Mesendoderm (in vitro differentiated cells): ENCODE results near the gene TEX26.
A peak's percentile ranks its signal among the peaks of the same experiment; 100 is the strongest.

Experiments used
- DNase-seq: peaks from one replicate; pipeline ENCODE4 v3.0.0; 2013
- H2AK5ac ChIP-seq: 2 replicates; pipeline ENCODE4 v1.6.1; 2013; ENCODE audit warnings: low read length, inconsistent platforms
- H2BK120ac ChIP-seq: 2 replicates; pipeline ENCODE4 v1.6.1; 2013; ENCODE audit warnings: low read depth, mild to moderate bottlenecking, low read length, moderate library complexity, mixed read lengths
- H2BK15ac ChIP-seq: replicated peaks from 2 replicates; pipeline ENCODE4 v1.6.1; 2013; ENCODE audit warnings: low read depth, mild to moderate bottlenecking, moderate library complexity
- H2BK5ac ChIP-seq: 2 replicates; pipeline ENCODE4 v1.6.1; 2013; ENCODE audit warnings: low read length, inconsistent platforms
- H3K18ac ChIP-seq: 2 replicates; pipeline ENCODE4 v1.6.1; 2013; ENCODE audit warnings: mild to moderate bottlenecking, low read length, mixed read lengths
- H3K23ac ChIP-seq: one replicate; pipeline ENCODE4 v1.6.1; 2013; ENCODE audit warnings: low read length
- H3K27ac ChIP-seq: 2 replicates; pipeline ENCODE4 v1.5.1; 2013; ENCODE audit warnings: low read depth, mild to moderate bottlenecking, inconsistent platforms, low read length, moderate library complexity
- H3K27me3 ChIP-seq: 2 replicates; pipeline ENCODE4 v1.6.1; 2013; ENCODE audit warnings: low read length, control low read depth, mild to moderate bottlenecking, inconsistent platforms; ENCODE audit not compliant: insufficient read depth, poor library complexity
- H3K36me3 ChIP-seq: 2 replicates; pipeline ENCODE4 v1.6.1; 2013; ENCODE audit warnings: low read length, inconsistent platforms; ENCODE audit not compliant: control insufficient read depth, insufficient read depth
- H3K4ac ChIP-seq: one replicate; pipeline ENCODE4 v1.6.1; 2013; ENCODE audit warnings: low read depth, mild to moderate bottlenecking, low read length, moderate library complexity
- H3K4me1 ChIP-seq: 2 replicates; pipeline ENCODE4 v1.6.1; 2013; ENCODE audit warnings: low read depth, low read length, inconsistent platforms; ENCODE audit not compliant: control insufficient read depth
- H3K4me2 ChIP-seq: 2 replicates; pipeline ENCODE4 v1.6.1; 2013; ENCODE audit warnings: low read length
- H3K4me3 ChIP-seq: 2 replicates; pipeline ENCODE4 v1.5.1; 2013; ENCODE audit warnings: mild to moderate bottlenecking, low read length
- H3K56ac ChIP-seq: one replicate; pipeline ENCODE4 v1.6.1; 2013; ENCODE audit warnings: low read length
- H3K79me1 ChIP-seq: 2 replicates; pipeline ENCODE4 v1.6.1; 2013; ENCODE audit warnings: low read length, inconsistent platforms
- H3K79me2 ChIP-seq: 2 replicates; pipeline ENCODE4 v1.6.1; 2013; ENCODE audit warnings: mild to moderate bottlenecking, low read length; ENCODE audit not compliant: control insufficient read depth, insufficient read depth
- H3K9ac ChIP-seq: 2 replicates; pipeline ENCODE4 v1.6.1; 2013; ENCODE audit warnings: low read length, inconsistent platforms
- H4K5ac ChIP-seq: one replicate; pipeline ENCODE4 v1.6.1; 2013; ENCODE audit warnings: low read length
- H4K8ac ChIP-seq: one replicate; pipeline ENCODE4 v1.6.1; 2013; ENCODE audit warnings: low read depth, mild to moderate bottlenecking, control low read depth, low read length, moderate library complexity
- WGBS: extraction: QIAGEN DNeasy Blood & Tissue Kit; methylation state at CpG from one replicate; pipeline ENCODE4 v1.1.7; 2013; ENCODE audit warnings: low lambda C conversion rate, missing lambda C conversion rate; ENCODE audit not compliant: insufficient coverage; ENCODE audit errors: extremely low coverage; 5-methylcytosine and 5-hydroxymethylcytosine counted together

The TEX26 gene

GRCh38 chr13:31018511-31018910 is 86.1 kb downstream of the TEX26 start:
- H3K9ac ChIP-seq: no peak overlapping the region
- H3K23ac ChIP-seq: no peak overlapping the region
- H3K18ac ChIP-seq: no peak overlapping the region
- no peak overlapping the region for H2BK5ac ChIP-seq
- no peak overlapping the region for H2BK15ac ChIP-seq
- no peaks in the 10 kb centered on the region for H3K27me3 ChIP-seq
- no peaks in the 10 kb centered on the region for H3K4me1 ChIP-seq
- H3K4ac ChIP-seq: no peak overlapping the region
- no peak for DNase-seq
- no peaks in the 10 kb centered on the region for H3K79me1 ChIP-seq
- no peaks in the 10 kb centered on the region for H3K36me3 ChIP-seq
- no peak overlapping the region for H4K8ac ChIP-seq
- no peak overlapping the region for H2AK5ac ChIP-seq
- no peak overlapping the region for H3K27ac ChIP-seq
- H4K5ac ChIP-seq: no peak overlapping the region
- no CpG with 5 or more reads among the region's 3 CpGs for WGBS
- no peak overlapping the region for H3K4me3 ChIP-seq
- H3K79me2 ChIP-seq: no peaks in the 10 kb centered on the region
- H3K56ac ChIP-seq: no peak overlapping the region
- H3K4me2 ChIP-seq: no peak overlapping the region
- H2BK120ac ChIP-seq: no peak overlapping the region

- Histone ChIP-seq H3K56ac (no peak overlapping the region), H3K79me2 (no peaks in the 10 kb centered on the region), H2AK5ac (no peak overlapping the region), H3K4me2 (no peak overlapping the region), H3K36me3 (no peaks in the 10 kb centered on the region), H4K8ac (no peak overlapping the region), H3K4me3 (no peak overlapping the region), H3K9ac (no peak overlapping the region), H2BK120ac (no peak overlapping the region), H2BK5ac (no peak overlapping the region), H4K5ac (no peak overlapping the region), H3K79me1 (no peaks in the 10 kb centered on the region), H3K4me1 (no peaks in the 10 kb centered on the region), H3K27ac (no peak overlapping the region), H2BK15ac (no peak overlapping the region), H3K18ac (no peak overlapping the region), H3K27me3 (no peaks in the 10 kb centered on the region), H3K23ac (no peak overlapping the region), H3K4ac (no peak overlapping the region)
- no CpG with 5 or more reads among the region's 3 CpGs for WGBS
- DNase-seq: peak; percentile 53
Measured at GRCh38 chr13:31020996-31021395, 88.5 kb downstream of the TEX26 start.

- H2BK5ac ChIP-seq: no peak overlapping the region
- H3K27me3 ChIP-seq: no peaks in the 10 kb centered on the region
- no peak overlapping the region for H3K18ac ChIP-seq
- H3K9ac ChIP-seq: no peak overlapping the region
- H3K79me2 ChIP-seq: no peaks in the 10 kb centered on the region
- no peak overlapping the region for H2AK5ac ChIP-seq
- H3K79me1 ChIP-seq: no peaks in the 10 kb centered on the region
- no peaks in the 10 kb centered on the region for H3K4me1 ChIP-seq
- no peak overlapping the region for H3K4ac ChIP-seq
- no peak overlapping the region for H3K4me3 ChIP-seq
- no peak overlapping the region for H3K4me2 ChIP-seq
- no peaks in the 10 kb centered on the region for H3K36me3 ChIP-seq
- DNase-seq: no peak
- H4K5ac ChIP-seq: no peak overlapping the region
- no peak overlapping the region for H2BK15ac ChIP-seq
- no CpG with 5 or more reads among the region's 13 CpGs for WGBS
- H3K23ac ChIP-seq: no peak overlapping the region
- H4K8ac ChIP-seq: no peak overlapping the region
- H3K56ac ChIP-seq: no peak overlapping the region
- H3K27ac ChIP-seq: no peak overlapping the region
- H2BK120ac ChIP-seq: no peak overlapping the region
Measured at GRCh38 chr13:31022288-31022895, 89.9 kb downstream of the TEX26 start.

- Histone ChIP-seq H3K79me2 (no peaks in the 10 kb centered on the region), H2BK15ac (no peak overlapping the region), H4K8ac (no peak overlapping the region), H3K9ac (no peak overlapping the region), H3K4me1 (no peaks in the 10 kb centered on the region), H2BK5ac (no peak overlapping the region), H3K36me3 (no peaks in the 10 kb centered on the region), H2AK5ac (no peak overlapping the region), H3K79me1 (no peaks in the 10 kb centered on the region), H3K27ac (no peak overlapping the region), H3K27me3 (no peaks in the 10 kb centered on the region), H3K4me3 (no peak overlapping the region), H2BK120ac (no peak overlapping the region), H3K56ac (no peak overlapping the region), H3K18ac (no peak overlapping the region), H4K5ac (no peak overlapping the region), H3K4me2 (no peak overlapping the region), H3K23ac (no peak overlapping the region), H3K4ac (no peak overlapping the region)
- no peak for DNase-seq
- WGBS: no CpG with 5 or more reads among the region's 2 CpGs
Measured at GRCh38 chr13:31022928-31023530, 90.6 kb downstream of the TEX26 start.
